SW 1271 (cell line): ENCODE data around the gene AJAP1.
"Not testable (repeated sequence)": the region's sequence is repeated elsewhere in the genome, so short reads cannot be mapped to it uniquely, and the experiment has no call there.

Source experiments
- DNase-seq, 2 experiments: peaks; one replicate each; lab custom pipeline; 2025; lab: John Stamatoyannopoulos, UW

The AJAP1 gene

DNA sequence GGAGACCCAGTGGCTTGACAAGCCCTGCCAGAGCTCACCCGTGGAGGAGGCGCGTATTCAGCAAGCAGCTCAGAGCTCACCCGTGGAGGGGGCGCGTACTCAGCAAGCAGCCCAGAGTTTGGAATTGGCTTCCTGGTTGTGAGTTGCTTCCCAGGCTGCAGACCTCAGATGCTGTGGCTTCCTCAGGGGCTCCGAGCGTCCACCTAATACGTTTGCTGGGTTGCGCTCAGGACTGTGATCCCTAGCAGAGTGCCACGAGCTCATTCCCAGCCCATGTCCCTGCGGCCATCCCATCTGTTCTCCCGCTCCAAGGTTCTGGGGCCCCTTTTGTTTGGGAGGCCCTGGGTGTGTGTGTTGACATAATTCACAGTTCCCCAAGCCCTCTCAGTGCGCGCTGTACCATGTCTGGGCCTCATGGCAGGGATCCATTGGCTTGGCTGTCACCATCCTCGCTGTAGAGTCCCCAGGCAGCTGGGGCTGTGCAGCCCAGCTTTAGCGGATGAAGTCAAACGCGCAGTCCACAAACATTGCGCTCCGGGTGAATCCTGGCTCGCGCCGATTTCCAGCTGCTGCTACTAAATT lies 3.6 kb downstream of the AJAP1 start:
- DNase-seq: no peak

DNA sequence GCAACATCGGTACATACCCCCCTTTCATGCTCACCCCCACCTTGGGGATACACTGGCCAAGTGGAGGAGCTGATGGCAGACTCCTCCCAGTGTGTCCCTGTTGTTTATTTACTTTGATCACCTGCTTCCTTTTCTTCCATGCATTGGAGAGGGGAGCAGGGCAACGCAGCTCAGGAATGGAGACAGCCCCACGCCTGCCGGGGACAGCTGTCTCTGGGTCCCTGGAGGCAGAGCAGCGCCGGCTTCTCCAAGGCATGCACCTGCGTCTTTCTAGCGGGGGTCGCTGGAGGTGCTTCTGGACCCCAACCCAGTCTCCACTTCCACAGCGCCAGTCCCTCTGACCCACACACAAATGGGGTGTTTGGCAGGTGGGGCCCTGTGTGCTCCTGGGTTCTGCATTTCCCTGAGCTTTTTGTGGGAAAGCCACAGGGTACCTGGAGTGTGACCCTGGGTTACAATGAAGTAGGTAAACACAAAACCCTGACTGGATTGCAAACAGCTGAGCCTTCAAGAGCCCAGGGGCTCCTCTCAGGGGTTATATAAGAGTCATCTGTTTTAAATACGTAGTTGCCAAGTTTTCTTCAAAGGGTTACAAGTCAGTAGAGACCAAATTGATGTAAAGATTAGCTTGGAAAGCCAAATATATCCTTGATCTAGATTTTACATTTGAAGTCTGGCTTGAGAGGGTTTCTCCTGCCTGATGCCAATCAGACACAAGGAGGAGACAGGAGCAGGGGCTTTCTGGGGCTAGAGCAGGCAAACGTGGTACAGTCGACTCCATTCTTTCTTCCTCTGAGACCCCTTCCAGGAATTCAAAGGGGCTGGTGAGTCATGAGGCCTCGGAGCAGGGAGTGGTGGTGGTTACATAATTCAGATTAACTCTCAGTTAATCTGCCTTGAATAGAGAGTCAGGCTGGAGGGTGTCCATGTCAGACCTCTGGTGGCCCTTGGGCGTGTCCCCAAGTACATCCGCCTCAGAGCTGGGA lies 4.5 kb downstream of the AJAP1 start:
- DNase-seq: no peak

DNA sequence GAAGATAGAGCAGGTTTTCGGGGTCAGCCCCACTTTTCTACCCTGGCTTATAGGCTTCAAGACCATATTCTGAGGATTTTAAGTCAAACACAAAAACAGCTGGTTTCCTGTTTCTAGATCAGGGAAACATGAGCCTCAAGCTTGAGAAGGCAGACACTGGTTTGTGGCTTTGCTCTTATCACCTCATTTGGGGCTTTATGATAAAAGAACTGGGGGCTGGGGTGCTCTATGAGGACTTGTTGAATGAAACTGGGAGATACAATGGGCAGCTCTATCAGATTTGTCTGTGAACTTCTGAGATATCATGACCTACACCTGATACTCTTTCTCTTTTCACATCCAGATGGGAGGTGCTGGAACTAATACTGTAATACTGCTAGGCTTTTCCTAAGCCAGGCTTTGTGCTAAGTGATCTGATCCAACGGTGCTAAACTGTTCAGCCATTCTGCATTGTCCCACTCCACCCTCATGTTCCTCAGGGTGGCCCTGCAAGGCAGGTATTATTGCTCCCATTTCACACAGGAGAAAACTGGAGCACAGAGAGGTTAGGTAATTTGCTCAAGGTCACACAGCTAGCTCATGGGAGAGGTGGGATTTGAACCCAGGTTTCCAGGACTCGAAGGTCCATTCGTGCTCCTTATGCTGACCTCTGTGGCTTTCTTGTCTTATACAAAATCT lies 6.6 kb downstream of the AJAP1 start:
- DNase-seq: no peak

DNA sequence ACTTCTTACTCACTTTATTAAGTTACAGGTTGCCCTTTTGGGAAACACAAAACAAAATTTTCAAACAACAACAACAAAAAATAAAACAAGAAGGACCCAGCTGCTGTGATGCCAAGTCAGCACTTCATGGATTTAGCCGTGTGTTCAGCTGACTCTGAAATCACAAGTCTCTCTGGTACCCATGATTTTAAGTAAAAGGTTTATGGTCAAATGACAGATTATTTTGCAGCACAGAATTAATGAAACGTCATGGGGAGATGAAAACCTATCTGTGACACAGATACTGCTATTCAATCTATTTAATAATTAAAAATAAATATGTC lies 7.1 kb downstream of the AJAP1 start:
- DNase-seq: no peak

DNA sequence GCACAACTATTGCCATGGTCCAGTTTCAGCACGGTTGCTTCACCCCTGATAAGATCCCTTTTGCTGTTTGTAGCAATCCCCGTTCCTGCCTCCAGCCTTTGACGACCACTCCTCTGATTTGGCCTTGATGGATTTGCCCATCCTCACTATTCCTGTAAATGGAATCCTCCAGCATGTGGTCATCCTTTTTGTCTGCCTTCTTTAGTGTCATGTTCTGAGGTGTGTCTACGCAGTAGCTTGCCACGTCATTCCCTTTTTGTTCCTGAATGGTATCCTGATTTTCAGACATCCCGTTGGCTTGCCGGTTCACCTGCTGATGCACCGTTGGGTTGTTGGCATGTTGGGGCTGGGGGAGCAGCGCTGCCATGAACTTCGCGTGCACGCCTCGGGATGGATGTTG lies 7.8 kb downstream of the AJAP1 start:
- DNase-seq: no peak

DNA sequence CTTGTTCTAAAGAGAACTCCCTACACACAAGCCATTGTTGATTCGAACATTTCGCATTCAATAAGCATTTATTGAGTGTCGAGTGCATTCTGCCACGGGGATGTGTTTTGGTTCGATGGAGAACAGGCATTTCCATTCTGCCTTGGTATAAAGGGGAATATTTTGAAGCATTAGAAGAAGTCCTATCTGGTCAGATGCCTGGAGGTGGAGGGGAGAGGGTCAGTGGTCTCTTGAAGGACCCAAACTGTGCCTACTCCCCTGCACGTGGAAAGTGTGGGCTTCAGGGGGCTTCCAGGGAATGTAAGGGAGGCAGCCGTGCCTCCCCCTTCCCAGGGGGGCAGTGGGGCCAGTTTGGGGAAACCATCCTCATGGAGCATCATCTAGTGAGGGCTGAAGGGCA lies 8.3 kb downstream of the AJAP1 start:
- no peak for DNase-seq

DNA sequence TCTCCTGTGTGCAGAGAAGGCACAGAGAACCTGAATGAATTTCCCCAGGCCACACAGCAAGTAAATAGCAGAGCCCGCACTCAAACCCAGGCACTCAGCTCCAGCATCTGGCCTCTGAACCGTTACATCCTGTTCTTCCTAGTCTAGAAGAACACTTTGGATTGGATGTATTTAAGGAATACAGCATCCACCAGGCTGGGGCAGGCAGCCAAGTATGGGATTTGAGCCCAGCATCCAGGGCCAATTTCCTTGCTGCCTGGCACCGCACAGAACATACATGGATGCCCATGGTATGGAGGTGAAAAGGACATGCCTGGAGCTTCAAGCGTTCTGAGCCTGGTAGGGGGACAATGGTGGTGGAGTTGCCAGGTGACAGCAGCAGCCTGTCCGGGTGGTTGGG lies 9.7 kb downstream of the AJAP1 start:
- DNase-seq: no peak

DNA sequence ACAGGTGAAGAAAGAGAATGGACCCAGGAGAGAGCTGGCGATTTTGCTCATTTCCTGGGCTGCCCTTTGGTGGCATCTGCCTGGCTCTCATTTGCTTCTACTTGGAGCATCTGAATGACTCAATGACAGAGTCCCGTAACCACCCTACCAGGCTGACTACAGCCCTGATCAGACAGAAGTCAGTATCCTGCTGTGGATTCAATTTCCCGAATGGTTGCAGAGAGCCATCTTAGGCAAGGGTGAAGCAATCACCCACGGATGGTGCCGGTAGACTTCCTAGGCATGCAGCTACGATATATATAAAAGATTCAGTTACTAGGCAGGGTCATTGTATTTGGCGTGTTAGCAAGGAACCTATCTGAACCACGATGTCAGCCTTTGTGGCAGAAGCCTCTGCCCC lies 10.2 kb downstream of the AJAP1 start:
- no peak for DNase-seq

DNA sequence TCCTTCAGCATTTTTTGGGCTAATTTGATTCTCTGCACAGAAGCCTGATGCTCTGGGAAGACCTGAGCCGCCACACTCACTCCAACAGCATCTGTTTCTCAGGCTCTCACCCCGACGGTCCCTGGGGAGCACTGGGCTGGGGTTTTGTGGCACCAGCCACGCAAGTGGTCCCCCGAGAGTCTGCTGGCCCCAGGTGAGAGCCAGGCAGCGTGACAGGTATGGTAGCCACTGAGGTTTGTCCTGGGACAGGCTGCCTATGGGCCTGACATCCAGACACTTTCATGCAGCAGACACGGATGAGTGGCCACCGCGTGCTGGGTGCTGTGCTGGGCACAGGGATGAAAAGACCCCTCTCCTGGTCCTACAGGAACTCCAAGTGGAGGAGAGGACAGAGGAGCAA lies 11.0 kb downstream of the AJAP1 start:
- DNase-seq: no peak

DNA sequence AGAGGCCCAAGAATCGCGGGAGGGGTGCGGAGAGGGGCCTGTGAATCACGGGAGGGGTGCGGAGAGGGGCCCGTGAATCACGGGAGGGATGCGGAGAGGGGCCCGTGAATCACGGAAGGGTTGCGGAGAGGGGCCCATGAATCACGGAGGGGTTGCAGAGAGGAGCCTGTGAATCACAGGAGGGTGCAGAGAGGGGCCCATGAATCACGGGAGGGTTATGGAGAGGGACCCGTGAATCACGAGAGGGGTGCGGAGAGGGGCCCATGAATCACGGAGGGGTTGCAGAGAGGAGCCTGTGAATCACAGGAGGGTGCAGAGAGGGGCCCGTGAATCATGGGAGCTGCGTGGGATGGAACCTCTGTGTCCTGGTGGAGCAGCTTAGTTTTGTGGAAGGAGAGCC lies 12.3 kb downstream of the AJAP1 start:
- DNase-seq: not testable (repeated sequence)

DNA sequence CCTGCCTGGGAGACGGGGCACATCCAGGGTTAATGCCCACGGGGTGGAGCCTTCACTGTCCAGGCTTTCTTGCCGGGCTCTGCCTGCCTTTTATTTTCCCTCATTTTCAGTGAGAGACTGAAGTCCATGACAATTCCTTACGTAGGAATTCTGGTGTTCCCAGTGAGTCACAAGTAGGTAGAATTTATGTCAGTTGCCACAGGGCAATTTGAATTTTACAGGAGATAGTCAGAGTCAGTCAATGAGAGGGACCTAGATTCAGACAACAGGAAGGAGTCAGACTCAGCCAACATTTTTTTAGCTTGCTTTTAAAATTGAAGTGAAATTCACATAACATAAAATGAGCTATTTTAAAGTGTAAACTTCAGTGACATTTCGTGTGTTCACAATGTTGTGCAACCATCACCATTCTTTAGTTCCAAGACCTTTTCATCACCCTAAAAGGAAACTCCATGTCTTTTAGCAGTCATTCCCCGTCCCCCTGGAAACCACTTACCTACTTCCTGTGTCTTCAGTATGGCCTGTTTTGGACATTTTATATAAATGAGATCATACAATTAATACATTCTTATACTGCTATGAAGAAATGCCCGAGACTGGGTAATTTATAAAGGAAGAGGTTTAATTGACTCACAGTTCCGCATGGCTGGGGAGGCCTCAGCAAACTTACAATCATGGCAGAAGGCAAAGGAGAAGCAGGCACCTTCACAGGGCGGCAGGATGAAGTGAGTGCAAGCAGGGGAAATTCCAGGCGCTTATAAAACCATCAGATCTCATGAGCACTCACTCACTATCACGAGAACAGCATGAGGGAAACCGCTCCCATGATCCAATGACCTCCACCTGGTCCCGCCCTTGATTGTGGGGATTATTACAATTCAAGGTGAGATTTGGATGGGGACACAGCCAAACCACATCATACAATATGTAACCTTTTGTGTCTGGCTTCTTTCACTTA lies 14.6 kb downstream of the AJAP1 start:
- peak in 1 of 2 experiments; percentile 48 for DNase-seq

DNA sequence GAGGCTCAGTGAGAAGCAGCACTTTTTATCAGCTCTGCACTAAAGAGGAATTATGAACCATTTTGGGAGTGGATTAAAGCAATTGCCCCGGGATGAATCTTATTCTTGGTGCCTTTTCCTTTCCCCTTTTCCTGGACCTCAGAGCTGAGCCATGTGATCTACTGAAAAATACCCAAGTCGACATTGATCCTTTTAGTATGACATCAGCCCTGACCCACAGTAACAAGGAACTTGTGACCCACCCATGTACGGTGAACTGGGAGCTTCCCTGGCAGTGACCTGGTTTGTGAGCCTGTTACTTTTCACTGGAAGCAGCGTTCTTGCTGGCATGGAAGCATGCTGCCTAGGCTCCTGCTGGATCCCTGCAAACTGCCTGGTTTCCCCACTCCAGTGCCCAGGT lies 15.9 kb downstream of the AJAP1 start:
- DNase-seq: no peak

DNA sequence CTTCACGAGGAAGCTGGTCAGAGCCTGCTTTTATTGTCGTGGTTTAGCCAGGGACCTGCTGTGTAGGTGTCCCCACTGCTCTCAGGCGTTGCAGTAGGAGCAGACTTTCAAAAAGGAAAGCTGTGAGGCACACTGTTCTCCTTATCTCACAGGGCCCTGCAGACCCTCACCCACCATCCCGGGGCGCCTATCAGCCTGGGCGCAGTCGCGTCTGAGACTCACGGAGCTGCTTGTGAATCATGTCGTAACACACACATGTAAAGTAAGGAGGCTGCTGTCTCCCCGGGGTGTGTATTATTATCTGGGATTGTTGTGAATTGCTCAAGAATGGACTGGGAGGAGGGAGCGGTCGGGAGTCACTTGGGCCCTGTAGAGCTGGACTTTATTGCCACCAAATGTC lies 17.4 kb downstream of the AJAP1 start:
- no peak for DNase-seq

DNA sequence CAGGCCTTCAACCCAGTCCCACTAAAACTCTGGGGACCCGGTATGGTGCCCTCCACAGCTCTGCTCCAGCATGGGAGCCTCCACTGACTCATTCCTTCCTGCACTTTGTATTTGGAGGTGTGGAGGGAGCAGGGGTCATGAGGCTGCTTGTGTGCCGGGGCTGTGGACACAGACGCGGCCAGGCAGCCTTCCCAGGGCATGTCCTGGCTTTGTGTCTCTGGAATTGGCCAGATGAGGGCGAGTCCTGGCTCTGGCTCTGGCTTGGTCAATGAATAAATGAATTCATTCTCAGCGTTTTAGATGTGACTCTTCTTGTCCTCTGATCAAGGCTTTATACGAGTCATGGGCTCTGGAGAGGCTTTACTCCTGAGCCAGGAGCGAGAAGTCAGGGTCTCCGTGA lies 19.1 kb downstream of the AJAP1 start:
- no peak for DNase-seq

DNA sequence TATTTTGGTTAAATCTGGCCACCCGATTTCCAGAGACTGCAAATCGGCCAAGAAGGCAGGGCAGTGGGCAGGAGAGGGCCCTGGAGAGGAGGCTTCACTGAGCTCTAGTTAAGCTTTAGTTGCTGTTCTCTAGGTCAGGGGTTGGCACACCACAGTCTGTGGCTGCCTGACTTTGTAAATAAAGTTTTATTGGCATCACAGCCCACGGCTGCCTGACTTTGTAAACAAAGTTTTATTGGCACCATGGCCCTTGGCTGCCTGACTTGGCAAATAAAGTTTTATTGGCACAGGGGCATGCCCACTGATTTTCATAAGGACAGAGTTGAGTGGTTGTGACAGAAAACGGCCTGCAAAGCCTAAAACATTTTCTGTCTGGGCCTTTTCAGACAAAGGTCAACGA lies 19.7 kb downstream of the AJAP1 start:
- DNase-seq: no peak

DNA sequence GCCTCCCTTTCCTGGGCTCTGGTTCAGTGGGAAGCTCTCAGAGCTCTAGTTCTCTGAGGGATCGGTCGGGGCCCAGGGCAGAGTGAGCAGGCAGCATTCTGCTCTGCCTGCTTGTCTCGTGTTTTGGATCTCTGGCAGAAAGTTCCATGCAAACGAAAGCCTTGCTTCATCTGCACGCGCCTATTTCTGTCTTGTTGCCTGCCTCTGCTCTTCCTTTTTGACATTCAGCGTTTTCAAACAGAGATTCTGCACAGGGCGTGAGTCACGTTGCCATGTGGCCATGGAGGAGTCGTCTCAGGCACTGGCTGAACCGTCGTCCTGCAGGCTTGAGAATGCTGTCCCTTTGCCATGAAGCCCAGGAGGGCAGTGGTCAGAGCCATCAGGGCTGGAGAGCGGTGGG lies 20.3 kb downstream of the AJAP1 start:
- no peak for DNase-seq

DNA sequence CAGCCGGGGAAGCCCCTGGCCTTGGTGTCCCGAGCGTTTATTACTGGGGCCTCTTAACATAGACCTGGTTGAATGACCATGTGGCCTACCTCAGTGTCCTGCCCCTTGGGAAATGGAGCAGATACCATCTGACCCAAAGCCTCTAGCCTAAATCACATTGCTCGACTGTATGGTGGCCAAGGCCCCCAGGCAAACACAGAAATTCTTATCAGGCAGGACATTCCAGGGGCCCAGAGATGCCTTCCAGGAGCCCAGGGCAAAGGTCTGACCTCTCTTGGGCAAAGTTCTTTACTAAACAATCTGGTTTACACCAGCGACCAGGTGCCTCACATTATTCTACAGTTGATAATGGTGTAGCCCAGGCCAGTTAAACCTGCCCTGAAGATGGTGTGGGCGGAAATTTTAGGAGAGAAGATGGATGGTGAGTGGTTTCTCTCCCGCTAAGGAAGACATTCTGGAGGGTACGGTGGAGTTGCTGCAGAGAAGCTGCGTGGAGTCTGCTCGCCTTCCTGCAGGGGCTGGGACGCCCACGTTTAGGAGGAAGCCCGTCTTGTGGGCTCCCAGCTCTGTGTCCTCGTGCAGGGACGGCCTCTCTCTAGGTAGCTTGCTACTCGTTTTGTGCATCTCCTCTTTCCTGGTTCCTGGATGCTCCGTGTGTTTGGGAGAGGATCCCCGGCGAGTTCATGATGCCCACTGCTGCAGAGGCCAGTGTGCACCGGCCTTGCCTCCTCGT lies 21.2 kb downstream of the AJAP1 start:
- no peak for DNase-seq

DNA sequence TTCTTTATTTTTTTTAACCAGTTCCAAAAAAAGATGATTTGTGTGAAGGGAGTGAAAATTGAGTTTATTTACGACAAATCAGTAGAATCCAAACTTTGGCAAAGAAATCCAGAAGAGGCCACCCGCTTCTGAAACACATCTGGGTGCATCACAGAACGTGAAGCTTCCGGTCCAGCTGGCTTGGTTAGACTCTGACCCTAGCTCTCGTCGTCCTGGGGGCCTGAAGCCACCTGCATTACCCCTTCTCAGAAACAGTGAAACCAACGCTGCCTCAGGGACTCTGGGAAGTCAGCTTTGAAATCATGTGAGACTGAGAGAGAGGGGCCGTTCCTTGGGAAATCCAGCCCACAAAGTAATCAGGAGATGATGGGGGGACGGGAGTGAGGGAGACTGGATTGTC lies 21.8 kb downstream of the AJAP1 start:
- DNase-seq: no peak

DNA sequence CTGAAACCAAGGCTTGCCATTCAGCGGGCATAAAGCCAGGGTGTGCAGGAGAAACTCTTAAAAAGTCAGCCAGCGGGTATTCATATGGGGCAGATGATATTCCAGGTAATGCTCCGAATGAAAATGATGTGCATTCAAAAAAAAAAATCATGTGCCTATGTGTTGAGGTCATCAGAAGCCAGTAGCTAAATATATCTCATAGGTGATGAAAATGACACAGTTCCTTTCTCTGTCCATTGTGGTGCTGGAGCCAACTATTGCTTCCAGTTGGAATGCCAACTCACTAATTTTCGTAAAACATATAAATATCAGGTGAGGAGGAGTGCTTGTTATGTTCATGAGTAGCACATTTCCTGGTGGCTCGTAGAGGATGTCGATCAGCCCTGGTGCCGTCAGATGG lies 23.2 kb downstream of the AJAP1 start:
- DNase-seq: no peak

DNA sequence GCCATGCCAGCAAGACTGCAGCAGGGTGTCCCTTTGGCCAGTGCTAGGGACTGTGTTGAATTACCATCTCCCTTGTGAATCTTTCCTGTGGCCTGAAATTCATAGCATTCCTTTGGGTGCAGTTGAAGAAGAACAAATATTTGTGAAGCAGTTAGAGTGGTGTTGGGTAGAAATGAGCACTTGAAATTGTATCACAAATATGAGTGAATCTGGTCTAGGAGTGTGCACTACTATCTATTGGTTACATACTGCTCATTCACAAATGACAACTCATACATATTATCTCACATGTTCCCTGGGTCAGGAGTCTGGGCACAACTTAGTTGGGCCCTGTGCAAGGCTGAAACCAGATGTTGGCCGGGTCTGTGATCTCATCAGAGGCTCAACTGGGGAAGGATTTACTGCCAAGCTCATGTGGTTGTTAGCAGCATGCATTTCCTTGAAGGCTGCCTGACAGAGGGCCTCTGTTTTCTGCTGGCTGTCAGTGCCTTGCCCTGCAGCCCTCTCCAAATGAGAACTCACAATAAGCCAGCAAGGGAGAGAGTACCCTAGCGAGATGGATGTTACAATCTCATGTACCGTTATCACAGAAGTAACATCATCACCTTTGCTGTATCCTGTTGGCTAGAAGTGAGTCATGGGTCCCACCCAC lies 23.8 kb downstream of the AJAP1 start:
- no peak for DNase-seq

DNA sequence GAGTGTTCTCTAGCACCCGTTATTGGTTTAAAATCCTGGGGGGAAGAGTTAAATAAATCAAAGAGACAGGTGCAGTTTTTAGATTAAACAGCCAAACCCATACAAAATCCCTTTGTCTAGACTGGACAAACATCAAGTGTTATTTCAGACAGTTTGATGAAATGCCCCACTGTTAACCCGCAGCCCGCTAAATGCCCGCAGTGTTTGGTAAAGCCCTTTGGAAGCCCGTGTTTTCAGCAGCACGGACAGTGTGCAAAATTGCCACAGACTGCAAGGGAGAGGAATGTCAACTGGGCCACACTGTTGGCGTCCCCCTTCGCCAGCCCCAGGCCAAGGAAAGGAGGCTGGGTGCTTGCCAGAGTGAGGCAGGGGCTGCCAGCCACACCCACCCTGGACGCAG lies 26.6 kb downstream of the AJAP1 start:
- no peak for DNase-seq
